ENCODE data around the gene PCDHGB2.
"Not testable (repeated sequence)": the region's sequence is repeated elsewhere in the genome, so short reads cannot be mapped to it uniquely, and the experiment has no call there.

The PCDHGB2 gene

DNA sequence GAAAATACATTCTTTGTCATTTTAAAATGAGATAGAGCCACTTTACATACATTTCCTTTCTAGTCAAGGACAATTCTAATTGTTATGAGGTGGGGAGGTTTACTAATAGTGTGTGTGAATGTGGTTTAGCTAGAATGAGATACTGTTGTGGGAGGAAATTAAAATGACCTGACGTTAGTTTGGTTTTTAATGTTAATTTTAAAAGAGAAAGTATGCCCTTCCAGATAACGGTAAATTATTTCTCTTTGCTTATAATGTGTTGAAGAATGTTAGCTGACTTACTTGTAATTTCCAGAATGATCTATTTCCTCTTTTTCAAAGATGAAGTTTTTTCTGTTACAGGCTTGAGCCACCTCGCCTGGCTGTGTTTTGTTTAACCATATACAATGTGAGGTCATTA lies 37.5 kb upstream of the PCDHGB2 start:
- peaks cover 72% of the 10 kb centered on the region for H3K36me3 Mint-ChIP-seq (ENCODE audit: low read depth)
- peaks cover 68% of the 10 kb centered on the region for H3K9me3 Mint-ChIP-seq
- peaks cover 5% of the 10 kb centered on the region for H3K4me1 Mint-ChIP-seq
- peaks cover 8% of the 10 kb centered on the region for H3K27me3 Mint-ChIP-seq (ENCODE audit: low read depth)
- TF ChIP-seq, protein P1, sequence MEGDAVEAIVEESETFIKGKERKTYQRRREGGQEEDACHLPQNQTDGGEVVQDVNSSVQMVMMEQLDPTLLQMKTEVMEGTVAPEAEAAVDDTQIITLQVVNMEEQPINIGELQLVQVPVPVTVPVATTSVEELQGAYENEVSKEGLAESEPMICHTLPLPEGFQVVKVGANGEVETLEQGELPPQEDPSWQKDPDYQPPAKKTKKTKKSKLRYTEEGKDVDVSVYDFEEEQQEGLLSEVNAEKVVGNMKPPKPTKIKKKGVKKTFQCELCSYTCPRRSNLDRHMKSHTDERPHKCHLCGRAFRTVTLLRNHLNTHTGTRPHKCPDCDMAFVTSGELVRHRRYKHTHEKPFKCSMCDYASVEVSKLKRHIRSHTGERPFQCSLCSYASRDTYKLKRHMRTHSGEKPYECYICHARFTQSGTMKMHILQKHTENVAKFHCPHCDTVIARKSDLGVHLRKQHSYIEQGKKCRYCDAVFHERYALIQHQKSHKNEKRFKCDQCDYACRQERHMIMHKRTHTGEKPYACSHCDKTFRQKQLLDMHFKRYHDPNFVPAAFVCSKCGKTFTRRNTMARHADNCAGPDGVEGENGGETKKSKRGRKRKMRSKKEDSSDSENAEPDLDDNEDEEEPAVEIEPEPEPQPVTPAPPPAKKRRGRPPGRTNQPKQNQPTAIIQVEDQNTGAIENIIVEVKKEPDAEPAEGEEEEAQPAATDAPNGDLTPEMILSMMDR (IDR thresholded peaks at IDR 0.05; ENCODE audit: unreplicated experiment in 3 of 3) = no peak
- peak overlapping the region in 2 of 3 experiments; percentile 57 to 63 for H3K27ac Mint-ChIP-seq
- peak overlapping the region; percentile 94 to 99 (median 97) for H3K4me3 Mint-ChIP-seq

DNA sequence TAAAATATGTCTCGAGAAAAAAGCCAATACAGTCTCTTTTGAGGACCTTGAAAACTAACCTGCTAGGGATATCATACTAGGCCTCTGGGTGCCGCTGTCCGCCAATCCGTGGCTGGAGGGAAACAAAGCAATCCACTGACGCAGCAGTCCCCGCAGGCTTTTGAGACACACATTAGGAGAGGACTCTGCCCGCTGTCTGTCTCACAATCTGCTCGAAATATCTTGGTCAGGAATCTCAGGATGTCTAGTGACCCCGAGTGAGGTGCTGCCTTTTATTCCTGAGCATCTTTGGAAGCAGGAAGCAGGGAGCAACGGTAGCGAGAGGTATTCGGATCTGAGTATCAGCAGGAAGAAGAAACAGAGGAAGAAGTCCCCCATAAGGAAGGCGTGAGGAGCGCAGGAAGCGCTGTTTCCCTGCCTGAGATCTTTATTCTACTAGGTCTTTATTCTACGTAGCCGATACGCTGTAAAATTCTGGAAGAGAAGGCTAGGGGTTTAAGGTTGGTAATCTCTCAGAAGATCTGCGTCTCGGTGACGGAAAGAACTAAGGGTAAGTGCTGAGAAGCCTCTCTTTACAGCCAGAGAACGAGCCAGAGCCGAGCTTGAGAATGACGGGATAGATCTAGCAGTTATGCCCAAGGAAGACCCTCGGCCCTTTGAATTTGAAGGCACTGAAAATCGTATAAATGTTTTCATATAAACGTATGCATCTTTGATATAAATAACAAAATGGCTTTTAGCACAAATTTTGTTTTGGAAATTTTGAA lies 33.5 kb upstream of the PCDHGB2 start:
- Mint-ChIP-seq H3K9me3 (peaks cover 58% of the 10 kb centered on the region), H3K27me3 (ENCODE audit: low read depth) (no peaks in the 10 kb centered on the region), H3K36me3 (ENCODE audit: low read depth) (peaks cover 38% of the 10 kb centered on the region), H3K4me1 (no peaks in the 10 kb centered on the region), H3K27ac (no peak overlapping the region), H3K4me3 (peak overlapping the region in 2 of 3 experiments; percentile 44 to 66)
- TF ChIP-seq, protein P1 (IDR thresholded peaks at IDR 0.05; ENCODE audit: unreplicated experiment in 3 of 3) = no peak

DNA sequence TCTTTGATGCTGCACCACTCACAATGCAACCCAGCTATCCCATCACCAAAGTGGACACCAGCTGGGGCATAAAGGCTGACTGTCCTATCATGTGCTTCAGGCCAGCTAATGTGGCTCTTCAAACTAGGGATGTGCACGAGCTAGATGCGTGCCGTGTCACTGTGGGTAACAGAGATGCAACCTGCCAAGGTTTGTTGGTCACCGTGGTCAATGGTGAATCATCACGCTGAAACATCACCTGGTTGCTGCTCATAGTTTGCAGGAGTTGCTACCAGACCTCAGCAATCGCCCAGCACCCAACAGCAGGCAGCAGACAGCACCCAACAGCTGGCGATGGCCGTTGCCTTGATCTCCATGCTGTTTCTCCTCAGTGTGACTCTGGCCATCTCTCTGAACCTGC lies 31.6 kb upstream of the PCDHGB2 start:
- peaks cover 29% of the 10 kb centered on the region for H3K36me3 Mint-ChIP-seq (ENCODE audit: low read depth)
- H3K27me3 Mint-ChIP-seq (ENCODE audit: low read depth) = no peaks in the 10 kb centered on the region
- TF ChIP-seq, protein P1 (IDR thresholded peaks at IDR 0.05; ENCODE audit: unreplicated experiment in 3 of 3) = no peak
- no peaks in the 10 kb centered on the region for H3K4me1 Mint-ChIP-seq
- H3K4me3 Mint-ChIP-seq = no peak overlapping the region
- H3K9me3 Mint-ChIP-seq = peaks cover 58% of the 10 kb centered on the region
- H3K27ac Mint-ChIP-seq = no peak overlapping the region

DNA sequence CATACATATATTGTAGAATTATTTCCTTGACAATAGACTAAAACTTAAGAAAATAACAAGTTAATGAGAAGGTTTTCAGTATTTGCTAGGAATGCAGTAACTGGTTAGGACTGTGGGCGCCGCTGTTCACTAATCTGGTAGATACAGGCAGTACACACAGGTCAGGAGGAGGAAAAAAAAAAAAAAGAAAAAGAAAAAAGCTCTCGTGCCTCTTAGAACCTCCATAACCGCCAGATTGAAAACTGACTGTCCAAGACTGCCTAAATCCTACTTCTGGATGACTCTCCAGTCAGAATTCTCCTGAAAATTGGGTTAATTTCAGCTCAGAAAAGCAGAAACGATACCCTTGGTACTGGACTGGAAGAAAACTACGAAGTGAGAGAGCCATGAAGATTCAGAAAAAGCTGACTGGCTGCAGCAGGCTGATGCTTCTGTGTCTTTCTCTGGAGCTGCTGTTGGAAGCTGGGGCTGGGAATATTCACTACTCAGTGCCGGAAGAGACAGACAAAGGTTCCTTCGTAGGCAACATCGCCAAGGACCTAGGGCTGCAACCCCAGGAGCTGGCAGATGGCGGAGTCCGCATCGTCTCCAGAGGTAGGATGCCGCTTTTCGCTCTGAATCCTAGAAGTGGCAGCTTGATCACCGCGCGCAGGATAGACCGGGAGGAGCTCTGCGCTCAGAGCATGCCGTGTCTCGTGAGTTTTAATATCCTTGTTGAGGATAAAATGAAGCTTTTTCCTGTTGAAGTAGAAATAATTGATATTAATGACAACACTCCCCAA lies 29.3 kb upstream of the PCDHGB2 start, which contains the start of gene PCDHGA1:
Gene PCDHGA1 (plus strand): TSS at position 216 of the 782 bp plus-strand sequence.
- Mint-ChIP-seq H3K36me3 (ENCODE audit: low read depth) (peaks cover 20% of the 10 kb centered on the region), H3K27ac (no peak within 1 kb of the TSS), H3K4me3 (no peak within 1 kb of the TSS), H3K27me3 (ENCODE audit: low read depth) (no peaks in the 10 kb centered on the region), H3K9me3 (peaks cover 63% of the 10 kb centered on the region), H3K4me1 (no peaks in the 10 kb centered on the region)
- TF ChIP-seq, protein P1 (IDR thresholded peaks at IDR 0.05; ENCODE audit: unreplicated experiment in 3 of 3) = no peak

DNA sequence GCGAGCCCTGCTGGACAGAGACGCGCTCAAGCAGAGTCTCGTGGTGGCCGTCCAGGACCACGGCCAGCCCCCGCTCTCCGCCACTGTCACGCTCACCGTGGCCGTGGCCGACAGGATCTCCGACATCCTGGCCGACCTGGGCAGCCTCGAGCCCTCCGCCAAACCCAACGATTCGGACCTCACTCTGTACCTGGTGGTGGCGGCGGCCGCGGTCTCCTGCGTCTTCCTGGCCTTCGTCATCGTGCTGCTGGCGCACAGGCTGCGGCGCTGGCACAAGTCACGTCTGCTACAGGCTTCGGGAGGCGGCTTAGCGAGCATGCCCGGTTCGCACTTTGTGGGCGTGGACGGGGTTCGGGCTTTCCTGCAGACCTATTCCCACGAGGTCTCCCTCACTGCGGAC lies 27.2 kb upstream of the PCDHGB2 start:
- H3K36me3 Mint-ChIP-seq (ENCODE audit: low read depth); H3K27ac Mint-ChIP-seq; H3K27me3 Mint-ChIP-seq (ENCODE audit: low read depth); H3K4me3 Mint-ChIP-seq; H3K4me1 Mint-ChIP-seq: not testable (repeated sequence)
- H3K9me3 Mint-ChIP-seq = peaks cover 64% of the 10 kb centered on the region

DNA sequence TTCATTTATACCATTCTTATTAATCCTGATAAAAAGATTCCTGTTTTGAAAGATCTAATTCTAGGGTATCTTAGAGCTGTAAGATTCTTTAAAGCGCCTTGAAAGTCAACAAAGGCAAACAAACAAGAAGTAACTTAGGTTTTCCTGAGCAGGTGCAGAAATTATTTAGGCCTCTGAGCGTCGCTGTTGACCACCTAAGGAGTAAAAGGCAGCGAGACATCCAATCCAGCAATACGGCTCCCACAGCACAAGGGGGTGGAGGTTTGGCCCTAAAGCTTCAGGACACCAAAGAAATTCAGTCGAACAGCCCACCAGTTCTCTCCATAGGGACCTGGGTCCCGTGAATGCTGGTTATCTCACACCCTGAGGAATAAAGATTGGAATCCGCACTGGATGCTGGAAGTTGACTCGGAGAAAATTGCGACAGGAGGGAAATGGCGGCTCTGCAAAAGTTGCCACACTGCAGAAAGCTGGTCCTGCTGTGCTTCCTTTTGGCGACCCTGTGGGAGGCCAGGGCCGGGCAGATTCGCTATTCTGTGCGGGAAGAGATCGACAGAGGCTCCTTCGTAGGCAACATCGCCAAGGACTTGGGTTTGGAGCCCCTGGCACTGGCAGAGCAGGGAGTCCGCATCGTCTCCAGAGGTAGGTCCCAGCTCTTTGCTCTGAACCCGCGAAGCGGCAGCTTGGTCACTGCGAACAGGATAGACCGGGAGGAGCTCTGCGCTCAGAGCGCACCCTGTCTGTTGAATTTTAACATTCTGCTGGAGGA lies 21.1 kb upstream of the PCDHGB2 start, which contains the start of gene PCDHGA2:
Gene PCDHGA2 (plus strand): TSS at position 223 of the 769 bp plus-strand sequence.
- TF ChIP-seq, protein P1 (IDR thresholded peaks at IDR 0.05; ENCODE audit: unreplicated experiment in 3 of 3) = no peak
- no peak within 1 kb of the TSS for H3K27ac Mint-ChIP-seq
- no peaks in the 10 kb centered on the region for H3K27me3 Mint-ChIP-seq (ENCODE audit: low read depth)
- peaks cover 70% of the 10 kb centered on the region for H3K9me3 Mint-ChIP-seq
- no peak within 1 kb of the TSS for H3K4me3 Mint-ChIP-seq
- peaks cover 17% of the 10 kb centered on the region for H3K36me3 Mint-ChIP-seq (ENCODE audit: low read depth)
- no peaks in the 10 kb centered on the region for H3K4me1 Mint-ChIP-seq

DNA sequence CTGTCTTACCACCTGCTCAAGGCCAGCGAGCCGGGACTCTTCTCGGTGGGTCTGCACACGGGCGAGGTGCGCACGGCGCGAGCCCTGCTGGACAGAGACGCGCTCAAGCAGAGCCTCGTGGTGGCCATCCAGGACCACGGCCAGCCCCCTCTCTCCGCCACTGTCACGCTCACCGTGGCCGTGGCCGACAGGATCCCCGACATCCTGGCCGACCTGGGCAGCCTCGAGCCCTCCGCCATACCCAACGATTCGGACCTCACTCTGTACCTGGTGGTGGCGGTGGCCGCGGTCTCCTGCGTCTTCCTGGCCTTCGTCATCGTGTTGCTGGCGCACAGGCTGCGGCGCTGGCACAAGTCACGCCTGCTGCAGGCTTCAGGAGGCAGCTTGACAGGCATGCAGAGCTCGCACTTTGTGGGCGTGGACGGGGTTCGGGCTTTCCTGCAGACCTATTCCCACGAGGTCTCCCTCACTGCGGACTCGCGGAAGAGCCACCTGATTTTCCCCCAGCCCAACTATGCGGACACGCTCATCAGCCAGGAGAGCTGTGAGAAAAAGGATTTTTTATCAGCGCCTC lies 18.9 kb upstream of the PCDHGB2 start:
- H3K4me1 Mint-ChIP-seq; H3K27me3 Mint-ChIP-seq (ENCODE audit: low read depth): not testable (repeated sequence)

More for the DNA sequence above, 18.9 kb upstream of the PCDHGB2 start:
- Mint-ChIP-seq H3K36me3 (ENCODE audit: low read depth) (peaks cover 22% of the 10 kb centered on the region), H3K9me3 (peaks cover 73% of the 10 kb centered on the region)
- H3K27ac Mint-ChIP-seq, H3K4me3 Mint-ChIP-seq: not testable (repeated sequence)

Data from nephron (organoid).